Measurements from ENCODE around the gene C15orf39.

Gene C15orf39

DNA sequence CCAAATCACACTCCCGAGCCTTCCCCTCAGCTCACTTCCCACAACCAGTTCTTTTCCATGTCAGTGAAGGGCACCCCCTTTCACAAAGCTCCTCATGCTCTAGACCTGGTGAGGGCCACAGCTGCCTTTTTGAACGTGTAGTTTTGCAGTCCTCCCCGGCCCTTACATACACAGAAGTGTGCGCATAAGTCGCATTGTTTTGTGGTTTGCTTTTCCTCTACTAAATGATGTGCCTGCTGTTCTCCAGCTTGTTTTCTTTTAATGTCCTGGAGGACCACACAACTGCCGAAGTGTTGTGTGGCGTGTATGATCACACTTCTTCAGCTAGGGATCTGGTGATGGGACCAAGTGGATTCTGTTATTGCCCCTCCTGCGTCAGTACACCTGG lies 7.6 kb downstream of the C15orf39 start:
- H3K9me2 ChIP-seq (ENCODE audit: low read depth, low read length), result no peaks in the 10 kb centered on the region
- TF ChIP-seq, protein P1, sequence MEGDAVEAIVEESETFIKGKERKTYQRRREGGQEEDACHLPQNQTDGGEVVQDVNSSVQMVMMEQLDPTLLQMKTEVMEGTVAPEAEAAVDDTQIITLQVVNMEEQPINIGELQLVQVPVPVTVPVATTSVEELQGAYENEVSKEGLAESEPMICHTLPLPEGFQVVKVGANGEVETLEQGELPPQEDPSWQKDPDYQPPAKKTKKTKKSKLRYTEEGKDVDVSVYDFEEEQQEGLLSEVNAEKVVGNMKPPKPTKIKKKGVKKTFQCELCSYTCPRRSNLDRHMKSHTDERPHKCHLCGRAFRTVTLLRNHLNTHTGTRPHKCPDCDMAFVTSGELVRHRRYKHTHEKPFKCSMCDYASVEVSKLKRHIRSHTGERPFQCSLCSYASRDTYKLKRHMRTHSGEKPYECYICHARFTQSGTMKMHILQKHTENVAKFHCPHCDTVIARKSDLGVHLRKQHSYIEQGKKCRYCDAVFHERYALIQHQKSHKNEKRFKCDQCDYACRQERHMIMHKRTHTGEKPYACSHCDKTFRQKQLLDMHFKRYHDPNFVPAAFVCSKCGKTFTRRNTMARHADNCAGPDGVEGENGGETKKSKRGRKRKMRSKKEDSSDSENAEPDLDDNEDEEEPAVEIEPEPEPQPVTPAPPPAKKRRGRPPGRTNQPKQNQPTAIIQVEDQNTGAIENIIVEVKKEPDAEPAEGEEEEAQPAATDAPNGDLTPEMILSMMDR (IDR thresholded peaks at IDR 0.05; ENCODE audit: low read length), result no peak
- TF ChIP-seq EZH2 (IDR thresholded peaks at IDR 0.05; ENCODE audit: borderline replicate concordance, low read length), result no peak
- peaks cover 13% of the 10 kb centered on the region for H3K79me2 ChIP-seq (ENCODE audit: insufficient read depth, low read length)
- no peak overlapping the region for H3K4me2 ChIP-seq (ENCODE audit: low read length)
- no peaks in the 10 kb centered on the region for H3K9me3 ChIP-seq (ENCODE audit: low read length)
- H2AFZ ChIP-seq (ENCODE audit: low read length), result no peak overlapping the region
- peaks cover 82% of the 10 kb centered on the region for H3K36me3 ChIP-seq (ENCODE audit: insufficient read depth, low read length)
- H3K4me3 ChIP-seq (ENCODE audit: low read depth, low read length, poor library complexity, severe bottlenecking), result no peak overlapping the region
- H3K9ac ChIP-seq (ENCODE audit: low read length), result no peak overlapping the region
- H3K27ac ChIP-seq (ENCODE audit: low read depth, low read length, poor library complexity, severe bottlenecking), result no peak overlapping the region
- H3F3A ChIP-seq (ENCODE audit: insufficient read depth, low read length), result no peaks in the 10 kb centered on the region
- no peaks in the 10 kb centered on the region for H3K27me3 ChIP-seq (ENCODE audit: insufficient read depth, low read length)
- no peaks in the 10 kb centered on the region for H4K20me1 ChIP-seq (ENCODE audit: insufficient read depth, low read length)
- H3K4me1 ChIP-seq (ENCODE audit: insufficient read depth, low read length, severe bottlenecking), result peaks cover 4% of the 10 kb centered on the region

DNA sequence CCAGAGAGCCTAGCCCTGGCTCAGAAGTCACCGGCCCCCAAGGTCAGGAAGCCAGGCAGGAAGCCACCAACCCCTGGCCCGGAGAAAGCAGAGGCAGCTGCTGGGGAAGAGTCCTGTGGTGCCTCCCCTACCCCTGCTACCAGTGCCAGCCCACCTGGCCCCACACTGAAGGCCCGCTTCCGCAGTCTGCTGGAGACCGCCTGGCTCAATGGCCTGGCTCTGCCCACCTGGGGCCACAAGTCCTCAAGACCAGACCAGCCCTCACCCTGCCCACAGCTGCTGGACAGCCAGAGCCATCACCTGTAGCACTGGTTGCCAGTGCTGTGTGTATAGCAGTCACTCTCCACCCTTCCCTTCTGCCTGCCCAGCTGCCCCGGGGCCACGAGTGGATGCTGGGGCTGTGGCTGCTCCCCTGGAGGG lies 9.1 kb downstream of the C15orf39 start:
- Histone ChIP-seq H3K9ac (ENCODE audit: low read length) (no peak overlapping the region), H3K36me3 (ENCODE audit: insufficient read depth, low read length) (peaks cover 73% of the 10 kb centered on the region), H3K4me1 (ENCODE audit: insufficient read depth, low read length, severe bottlenecking) (no peaks in the 10 kb centered on the region), H3K4me3 (ENCODE audit: low read depth, low read length, poor library complexity, severe bottlenecking) (no peak overlapping the region), H3K9me3 (ENCODE audit: low read length) (no peaks in the 10 kb centered on the region), H3K79me2 (ENCODE audit: insufficient read depth, low read length) (no peaks in the 10 kb centered on the region), H2AFZ (ENCODE audit: low read length) (no peak overlapping the region), H3K9me2 (ENCODE audit: low read depth, low read length) (no peaks in the 10 kb centered on the region), H3F3A (ENCODE audit: insufficient read depth, low read length) (no peaks in the 10 kb centered on the region), H3K27ac (ENCODE audit: low read depth, low read length, poor library complexity, severe bottlenecking) (no peak overlapping the region), H4K20me1 (ENCODE audit: insufficient read depth, low read length) (no peaks in the 10 kb centered on the region), H3K4me2 (ENCODE audit: low read length) (no peak overlapping the region), H3K27me3 (ENCODE audit: insufficient read depth, low read length) (no peaks in the 10 kb centered on the region)
- TF ChIP-seq, protein P1 (IDR thresholded peaks at IDR 0.05; ENCODE audit: low read length), result no peak
- no peak for TF ChIP-seq EZH2 (IDR thresholded peaks at IDR 0.05; ENCODE audit: borderline replicate concordance, low read length)

DNA sequence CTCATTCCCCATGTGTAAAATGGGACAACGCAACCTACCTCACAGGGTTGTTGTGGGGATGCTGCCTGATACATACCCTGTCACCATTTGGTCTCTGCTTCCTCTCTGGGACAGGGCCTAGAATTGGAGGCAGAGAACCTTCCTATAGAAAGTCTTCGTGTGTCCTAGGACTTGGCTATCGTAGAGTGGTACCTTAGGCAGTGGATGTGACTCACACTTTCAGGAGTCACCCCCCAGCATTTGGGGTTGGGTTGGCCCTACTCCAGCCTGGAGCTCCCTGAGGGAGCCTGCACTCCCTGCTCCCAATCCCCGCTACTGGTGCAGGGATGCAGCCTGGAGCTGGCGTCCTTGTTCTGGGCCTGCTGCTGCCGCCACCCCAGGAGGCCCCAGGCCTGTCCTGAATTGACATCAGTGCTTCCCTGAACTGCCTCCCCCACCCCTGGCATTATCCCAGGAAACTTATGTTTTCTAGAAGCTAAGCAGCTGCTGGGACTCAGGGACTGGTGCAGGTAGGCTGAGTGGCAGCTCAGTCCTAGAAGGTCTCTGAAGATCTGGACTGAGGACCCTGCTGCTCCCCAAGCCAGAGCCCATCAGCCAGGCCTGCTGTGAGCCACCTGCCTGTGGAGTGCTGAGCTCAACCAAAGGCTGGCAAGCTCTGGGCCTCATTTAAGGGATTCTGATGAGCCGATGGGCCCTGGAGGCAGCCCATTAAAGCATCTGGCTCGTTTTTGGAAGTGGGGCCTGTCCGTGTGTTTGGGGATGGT lies 9.9 kb downstream of the C15orf39 start:
- Histone ChIP-seq H2AFZ (ENCODE audit: low read length) (no peak overlapping the region), H3K9me2 (ENCODE audit: low read depth, low read length) (no peaks in the 10 kb centered on the region), H3K9ac (ENCODE audit: low read length) (no peak overlapping the region), H3K27ac (ENCODE audit: low read depth, low read length, poor library complexity, severe bottlenecking) (no peak overlapping the region), H3K9me3 (ENCODE audit: low read length) (no peaks in the 10 kb centered on the region), H3K27me3 (ENCODE audit: insufficient read depth, low read length) (no peaks in the 10 kb centered on the region), H4K20me1 (ENCODE audit: insufficient read depth, low read length) (no peaks in the 10 kb centered on the region), H3K4me3 (ENCODE audit: low read depth, low read length, poor library complexity, severe bottlenecking) (no peak overlapping the region), H3K4me2 (ENCODE audit: low read length) (no peak overlapping the region), H3F3A (ENCODE audit: insufficient read depth, low read length) (no peaks in the 10 kb centered on the region), H3K79me2 (ENCODE audit: insufficient read depth, low read length) (no peaks in the 10 kb centered on the region), H3K4me1 (ENCODE audit: insufficient read depth, low read length, severe bottlenecking) (no peaks in the 10 kb centered on the region), H3K36me3 (ENCODE audit: insufficient read depth, low read length) (peaks cover 66% of the 10 kb centered on the region)
- TF ChIP-seq EZH2 (IDR thresholded peaks at IDR 0.05; ENCODE audit: borderline replicate concordance, low read length), result no peak
- TF ChIP-seq, protein P1 (IDR thresholded peaks at IDR 0.05; ENCODE audit: low read length), result no peak

All from OCI-LY1 (cell line).